ENCODE results near the gene KRTAP10-8.
A peak's percentile ranks its signal among the peaks of the same experiment; 100 is the strongest.
"Not testable (repeated sequence)": the region's sequence is repeated elsewhere in the genome, so short reads cannot be mapped to it uniquely, and the experiment has no call there.

KRTAP10-8 gene

GRCh38 chr21:44646366-44647221 lies 34.7 kb downstream of the KRTAP10-8 start, which contains the start of gene KRTAP10-11:
TSS of gene KRTAP10-11 (plus strand) at chr21:44646414. CDS start at chr21:44646459, 45 bp downstream.
- DNase-seq (ENCODE audit: low read depth in 2 of 2), result not testable (repeated sequence)

GRCh38 chr21:44647222-44647552 lies 35.3 kb downstream of the KRTAP10-8 start:
- no peak for DNase-seq (ENCODE audit: low read depth in 2 of 2)

DNA sequence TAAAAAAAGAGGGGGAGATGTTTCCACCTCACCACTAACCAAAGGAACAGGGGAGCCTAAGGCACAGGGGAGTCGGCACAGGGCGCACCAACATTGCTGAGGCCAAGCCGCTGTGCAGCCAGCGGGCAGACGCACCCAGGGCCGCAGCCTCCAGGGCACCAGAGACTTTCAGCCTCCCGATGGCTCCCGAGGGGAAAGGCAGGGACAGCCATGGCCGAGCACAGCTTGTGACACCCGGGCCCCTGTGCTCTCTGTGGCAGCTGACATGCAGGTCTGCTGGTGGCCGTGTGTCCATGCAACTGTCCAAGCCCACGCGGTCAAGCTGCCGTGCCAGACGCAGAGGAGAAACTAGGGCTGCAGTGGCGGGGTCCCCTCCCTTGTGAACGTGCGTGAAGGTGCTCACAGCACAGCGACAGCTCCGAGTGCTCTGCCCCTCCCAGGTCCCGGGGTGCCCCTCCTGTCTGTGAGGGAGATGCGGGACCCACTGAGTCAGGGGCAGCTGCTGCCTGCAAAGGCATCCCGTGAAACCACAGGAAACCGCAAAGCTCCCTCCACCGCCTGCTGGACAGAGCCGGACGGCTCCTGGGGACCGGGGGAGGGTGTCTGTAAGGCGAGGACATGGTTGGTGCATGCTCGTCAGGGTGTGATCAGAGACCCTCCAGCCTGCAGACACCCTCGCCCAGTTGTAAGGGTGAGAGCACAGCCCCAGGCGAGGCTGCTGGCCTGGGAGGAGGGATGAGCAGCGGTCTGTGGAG lies 36.9 kb downstream of the KRTAP10-8 start:
- DNase-seq (ENCODE audit: low read depth in 2 of 2), result no peak

DNA sequence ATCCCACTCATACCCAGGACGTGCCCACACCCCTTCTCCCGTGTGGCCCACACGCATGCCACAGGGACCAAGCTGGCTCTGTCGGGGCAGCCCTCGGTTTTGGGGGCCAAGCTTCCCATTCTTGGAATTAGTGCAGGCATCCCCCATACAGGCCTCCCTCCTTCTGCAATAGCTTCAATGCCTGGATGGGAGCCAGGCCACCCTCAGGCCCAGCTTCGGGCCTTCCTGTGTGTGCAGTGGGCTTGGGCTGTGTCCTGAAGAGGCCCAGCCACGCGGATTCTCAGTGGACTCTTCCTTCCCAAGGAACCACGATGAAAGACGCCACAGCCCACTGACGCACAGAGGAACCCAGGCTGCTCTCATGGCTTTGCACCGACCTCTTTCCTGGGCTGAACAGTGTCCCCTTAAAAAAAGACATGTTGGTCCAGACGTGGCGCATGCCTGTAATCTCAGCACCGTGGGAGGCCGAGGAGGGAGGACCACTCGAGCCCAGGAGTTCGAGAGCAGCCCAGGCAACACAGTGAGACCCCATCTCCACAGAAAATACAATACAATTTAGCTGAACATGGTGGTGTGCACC lies 37.7 kb downstream of the KRTAP10-8 start:
- no peak for DNase-seq (ENCODE audit: low read depth in 2 of 2)

GRCh38 chr21:44650265-44650972 lies 38.5 kb downstream of the KRTAP10-8 start:
- no peak for DNase-seq (ENCODE audit: low read depth in 2 of 2)

DNA sequence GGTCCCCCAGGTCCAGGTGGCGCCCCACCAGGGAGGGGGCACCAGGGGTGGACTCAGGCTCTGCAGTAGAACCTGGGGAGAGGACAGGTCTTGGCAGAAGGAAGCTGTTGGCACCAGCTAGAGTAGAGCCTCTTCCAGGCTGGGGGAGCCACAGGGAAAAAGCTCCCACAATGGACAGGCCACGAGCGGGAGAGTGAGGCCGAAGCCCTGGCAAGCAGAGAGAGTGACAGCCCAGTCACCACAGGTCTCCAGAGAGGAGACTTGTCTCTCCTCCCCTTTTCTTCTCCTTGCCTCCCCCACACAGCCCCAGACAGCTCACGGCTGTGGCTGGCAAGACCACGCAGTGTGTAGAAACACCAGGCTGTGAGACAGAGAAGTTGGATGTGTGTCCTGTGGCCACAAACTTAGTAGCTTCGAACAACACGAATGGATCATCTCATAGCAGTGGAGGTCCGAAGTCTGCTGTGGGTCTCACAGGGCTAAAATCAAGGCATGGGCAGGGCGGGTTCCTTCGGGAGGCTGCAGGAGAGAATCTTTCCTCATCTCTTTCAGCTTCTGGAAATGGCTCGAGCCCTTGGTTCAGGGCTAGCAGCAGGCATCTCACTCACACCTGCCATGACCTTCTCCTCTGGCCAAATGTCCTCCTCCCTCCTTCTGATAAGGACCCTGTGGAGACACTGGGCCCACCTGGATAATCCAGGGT lies 39.2 kb downstream of the KRTAP10-8 start:
- DNase-seq (ENCODE audit: low read depth in 2 of 2), result no peak

- DNase-seq (ENCODE audit: low read depth in 2 of 2), result no peak
Measured at GRCh38 chr21:44653123-44653522, 41.2 kb downstream of the KRTAP10-8 start.

DNA sequence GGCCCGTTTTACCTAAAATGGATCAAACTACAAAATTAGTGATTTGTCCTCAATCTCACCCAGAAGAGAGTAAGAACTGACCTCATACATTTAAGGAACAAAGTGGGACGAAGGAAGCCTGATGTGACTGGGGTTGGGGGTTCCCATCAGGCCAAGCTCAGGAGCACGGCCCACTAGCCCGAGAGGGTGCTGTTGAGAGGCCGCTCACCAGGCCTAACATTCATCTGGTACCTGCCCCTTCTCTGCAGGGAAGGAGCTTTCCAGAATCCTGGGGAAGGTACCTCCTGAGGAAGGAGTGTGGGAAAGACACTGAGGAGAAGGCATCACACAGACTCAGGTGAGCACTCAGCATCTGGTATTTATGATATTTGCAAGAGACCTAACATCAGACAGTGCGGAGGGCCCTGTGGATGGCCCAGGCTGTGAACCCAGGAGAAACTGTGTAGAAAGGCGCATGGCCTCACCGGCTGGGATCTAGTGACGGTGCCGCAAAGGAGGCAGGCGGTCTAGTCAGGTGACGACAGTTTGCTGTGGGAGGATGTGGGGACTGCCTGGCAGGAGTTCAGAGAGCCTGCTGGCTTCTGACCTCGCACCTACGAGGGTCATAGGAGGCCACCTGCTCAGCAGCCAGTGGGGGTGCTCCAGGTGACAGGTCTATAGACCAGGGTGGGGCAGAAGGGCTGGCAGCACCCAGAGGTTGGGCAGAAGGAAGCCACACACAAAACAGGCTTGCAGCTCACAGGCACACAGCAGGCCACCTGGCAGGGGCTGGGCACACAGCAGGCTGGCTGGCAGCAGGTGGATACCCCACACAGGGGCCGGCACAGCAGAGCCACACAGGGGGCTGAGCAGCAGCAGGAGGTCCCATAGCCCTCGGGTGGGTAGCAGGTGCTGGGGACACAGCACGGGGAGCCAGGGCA lies 42.0 kb downstream of the KRTAP10-8 start:
- no peak for DNase-seq (ENCODE audit: low read depth in 2 of 2)

GRCh38 chr21:44654576-44655175 lies 42.8 kb downstream of the KRTAP10-8 start, which contains the start of gene KRTAP12-4:
TSS of gene KRTAP12-4 (minus strand) at chr21:44654659. CDS start at chr21:44654614, 45 bp downstream.
- no peak for DNase-seq (ENCODE audit: low read depth in 2 of 2)

DNA sequence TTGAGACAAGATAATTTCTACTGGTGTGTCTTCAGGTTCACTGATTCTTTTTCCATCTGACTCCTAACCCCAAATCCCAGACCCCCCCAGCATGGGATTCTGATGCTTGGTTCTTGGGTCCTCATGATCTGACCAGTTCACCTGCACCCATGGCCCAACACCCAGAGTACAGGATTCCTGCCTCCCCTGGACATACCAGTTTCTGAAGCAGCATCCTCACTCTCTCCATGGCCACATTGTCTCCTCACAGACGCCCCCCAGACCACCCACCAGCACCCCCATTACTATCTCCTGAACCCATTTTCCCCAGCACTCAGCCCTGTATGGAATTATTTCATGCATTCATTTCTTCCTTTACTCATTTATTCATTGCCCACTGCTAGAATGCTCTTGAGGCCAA lies 45.0 kb downstream of the KRTAP10-8 start:
- DNase-seq (ENCODE audit: low read depth in 2 of 2), result no peak

GRCh38 chr21:44657635-44658540 lies 46.0 kb downstream of the KRTAP10-8 start, which contains the start of gene KRTAP12-3:
TSS of gene KRTAP12-3 (plus strand) at chr21:44657932. CDS start at chr21:44657980, 48 bp downstream.
- DNase-seq (ENCODE audit: low read depth in 2 of 2), result peak in 1 of 2 donors; percentile 20

DNA sequence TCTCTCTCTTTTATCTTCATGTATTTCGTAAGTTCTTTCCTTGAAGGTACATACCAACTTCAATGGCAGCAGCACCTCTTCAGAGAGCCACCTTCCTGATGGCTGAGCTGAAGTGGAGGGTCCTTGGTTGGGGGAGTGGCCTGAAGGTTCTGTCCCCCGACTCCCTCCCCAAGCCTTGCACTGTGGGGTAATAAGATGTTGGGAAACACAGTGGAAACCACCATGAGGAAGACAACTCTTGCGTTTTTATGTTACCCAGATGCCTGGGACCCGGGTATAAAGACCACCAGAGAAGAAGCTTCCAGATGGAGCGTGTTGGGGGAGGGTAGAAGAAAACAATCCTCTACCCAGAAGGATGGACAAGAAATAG lies 46.6 kb downstream of the KRTAP10-8 start:
- DNase-seq (ENCODE audit: low read depth in 2 of 2), result no peak

GRCh38 chr21:44658913-44659595 lies 47.2 kb downstream of the KRTAP10-8 start:
- no peak for DNase-seq (ENCODE audit: low read depth in 2 of 2)

DNA sequence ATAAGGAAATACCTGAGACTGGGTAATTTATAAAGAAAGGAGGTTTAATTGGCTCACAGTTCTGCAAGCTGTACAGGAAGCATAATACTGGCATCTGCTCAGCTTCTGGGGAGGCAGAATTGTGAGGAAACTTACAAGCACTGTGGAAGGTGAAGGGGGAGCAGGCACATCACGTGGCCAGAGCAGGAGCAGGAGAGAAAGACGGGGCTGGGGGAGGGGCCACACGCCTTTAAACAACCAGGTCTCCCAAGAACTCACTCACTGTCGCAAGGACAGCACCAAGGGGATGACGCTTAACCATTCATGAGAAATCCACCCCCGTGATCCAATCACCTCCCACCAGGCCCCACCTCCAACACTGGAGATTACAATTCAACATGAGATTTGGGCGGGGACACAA lies 49.7 kb downstream of the KRTAP10-8 start:
- not testable (repeated sequence) for DNase-seq (ENCODE audit: low read depth in 2 of 2)

All from activated CD8-positive, alpha-beta memory T cell treated with anti-CD3 and anti-CD28 coated beads for 4 hours (primary cell).